GM10266 (cell line): ENCODE measurements around the gene KAZN.

Source experiments
- DNase-seq: peaks from one replicate; pipeline ENCODE4 v3.0.0; 2012; ENCODE audit errors: extremely low spot score
- TF ChIP-seq, protein P1 (sequence below): IDR thresholded peaks from 2 replicates; pipeline ENCODE4 v1.5.1; 2012; ENCODE audit warnings: mild to moderate bottlenecking, low read depth; ENCODE audit not compliant: control insufficient read depth, insufficient read depth; ENCODE audit errors: missing control alignments

Gene KAZN

DNA sequence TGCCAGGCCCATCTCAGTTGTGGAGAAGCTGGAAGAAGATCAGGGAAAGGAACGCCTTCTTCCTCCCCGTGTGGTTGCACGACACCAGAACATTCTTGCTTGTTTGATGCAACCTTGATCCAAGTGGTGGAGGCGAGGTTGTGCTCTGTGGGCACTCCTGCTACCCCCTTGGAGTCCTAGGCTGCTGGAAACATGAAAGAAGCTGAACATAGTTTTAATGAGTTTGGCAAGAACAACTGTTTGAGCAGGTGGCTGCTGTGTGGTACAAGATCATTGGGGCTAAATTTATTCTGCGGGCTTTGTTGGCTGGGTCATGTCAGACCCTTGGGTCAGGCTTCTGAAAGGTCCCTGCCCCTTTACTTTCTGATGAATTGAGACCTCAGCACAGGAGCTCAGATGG is 5.9 kb downstream of the KAZN start:
- TF ChIP-seq, protein P1, sequence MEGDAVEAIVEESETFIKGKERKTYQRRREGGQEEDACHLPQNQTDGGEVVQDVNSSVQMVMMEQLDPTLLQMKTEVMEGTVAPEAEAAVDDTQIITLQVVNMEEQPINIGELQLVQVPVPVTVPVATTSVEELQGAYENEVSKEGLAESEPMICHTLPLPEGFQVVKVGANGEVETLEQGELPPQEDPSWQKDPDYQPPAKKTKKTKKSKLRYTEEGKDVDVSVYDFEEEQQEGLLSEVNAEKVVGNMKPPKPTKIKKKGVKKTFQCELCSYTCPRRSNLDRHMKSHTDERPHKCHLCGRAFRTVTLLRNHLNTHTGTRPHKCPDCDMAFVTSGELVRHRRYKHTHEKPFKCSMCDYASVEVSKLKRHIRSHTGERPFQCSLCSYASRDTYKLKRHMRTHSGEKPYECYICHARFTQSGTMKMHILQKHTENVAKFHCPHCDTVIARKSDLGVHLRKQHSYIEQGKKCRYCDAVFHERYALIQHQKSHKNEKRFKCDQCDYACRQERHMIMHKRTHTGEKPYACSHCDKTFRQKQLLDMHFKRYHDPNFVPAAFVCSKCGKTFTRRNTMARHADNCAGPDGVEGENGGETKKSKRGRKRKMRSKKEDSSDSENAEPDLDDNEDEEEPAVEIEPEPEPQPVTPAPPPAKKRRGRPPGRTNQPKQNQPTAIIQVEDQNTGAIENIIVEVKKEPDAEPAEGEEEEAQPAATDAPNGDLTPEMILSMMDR: no peak

DNA sequence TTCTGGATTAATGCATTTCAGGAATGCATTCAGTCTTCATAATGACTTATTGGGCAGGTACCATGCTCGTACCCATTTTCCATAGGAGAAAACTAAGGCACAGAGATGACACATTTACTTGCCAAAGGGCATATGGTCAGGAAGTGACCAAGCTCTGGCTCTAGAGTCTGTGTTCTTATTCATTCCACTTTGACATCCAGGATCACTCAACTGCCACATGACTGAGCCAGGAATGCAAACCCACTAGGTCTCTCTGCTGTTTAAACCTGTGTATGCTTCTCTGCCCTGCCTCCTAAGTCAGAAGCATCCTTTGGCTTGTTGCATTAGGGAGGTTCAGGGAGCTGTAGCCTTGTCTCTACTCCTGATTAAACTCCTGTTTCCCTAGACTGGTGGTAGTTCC is 7.5 kb downstream of the KAZN start:
- TF ChIP-seq, protein P1: no peak
- no peak for DNase-seq

More for the DNA sequence above, 5.9 kb downstream of the KAZN start:
- DNase-seq: no peak

DNA sequence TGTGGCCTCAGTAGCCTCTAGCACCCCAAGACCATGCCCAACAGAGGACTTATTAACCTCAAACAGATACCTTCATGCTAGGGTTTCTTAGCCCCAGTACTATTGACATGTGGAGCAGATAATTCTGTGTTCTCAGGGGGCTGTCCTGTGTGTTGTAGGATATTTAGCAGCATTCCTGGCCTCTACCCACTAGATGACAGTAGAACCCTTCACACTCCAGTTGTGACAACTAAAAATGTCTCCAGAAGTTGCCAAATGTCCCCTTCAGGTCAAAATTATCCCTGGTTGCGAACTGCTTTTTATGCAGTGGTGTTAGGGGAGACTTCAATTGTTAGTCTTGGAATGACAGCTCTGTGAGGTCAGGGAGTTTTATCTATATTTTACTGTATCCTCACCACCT is 8.1 kb downstream of the KAZN start:
- TF ChIP-seq, protein P1: peak; percentile 14
- DNase-seq: no peak

DNA sequence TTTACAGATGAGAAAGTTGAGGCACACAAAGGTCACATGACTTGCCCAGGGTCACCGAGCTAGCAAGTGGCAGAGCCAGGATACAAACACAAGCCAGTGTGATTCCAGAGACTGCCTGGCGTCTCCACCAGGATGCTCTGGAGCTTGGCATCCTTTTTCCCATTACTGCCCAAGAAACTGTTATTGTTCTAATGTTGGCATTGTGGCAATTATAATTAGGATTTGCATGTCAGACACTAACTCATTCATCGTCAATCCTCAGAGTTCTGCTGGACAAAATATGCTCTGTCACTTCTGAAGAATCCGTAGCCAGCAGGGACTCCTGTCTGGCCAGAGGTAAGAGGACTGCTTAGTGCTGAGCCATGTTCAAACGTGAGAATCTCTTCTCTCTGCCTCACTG is 8.8 kb downstream of the KAZN start:
- TF ChIP-seq, protein P1: no peak
- DNase-seq: no peak

DNA sequence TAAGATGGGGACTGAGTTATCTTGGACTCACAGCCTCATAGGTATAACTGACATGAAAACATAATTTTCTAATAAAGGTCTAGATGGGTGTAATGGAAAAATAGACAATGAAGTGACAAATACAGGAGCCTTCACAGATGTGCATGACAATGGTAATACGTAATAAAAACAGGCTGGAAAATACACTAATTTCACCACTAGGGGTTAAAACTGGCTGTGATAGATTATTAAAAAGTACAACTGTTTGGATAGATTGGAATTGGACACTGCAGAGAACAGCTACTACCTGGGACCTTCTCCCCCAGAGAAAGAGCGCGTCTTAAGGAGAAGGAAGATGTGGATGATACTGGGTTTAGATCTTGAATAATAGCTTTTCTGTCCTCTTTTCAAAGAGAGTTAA is 9.8 kb downstream of the KAZN start:
- no peak for DNase-seq
- TF ChIP-seq, protein P1: no peak

DNA sequence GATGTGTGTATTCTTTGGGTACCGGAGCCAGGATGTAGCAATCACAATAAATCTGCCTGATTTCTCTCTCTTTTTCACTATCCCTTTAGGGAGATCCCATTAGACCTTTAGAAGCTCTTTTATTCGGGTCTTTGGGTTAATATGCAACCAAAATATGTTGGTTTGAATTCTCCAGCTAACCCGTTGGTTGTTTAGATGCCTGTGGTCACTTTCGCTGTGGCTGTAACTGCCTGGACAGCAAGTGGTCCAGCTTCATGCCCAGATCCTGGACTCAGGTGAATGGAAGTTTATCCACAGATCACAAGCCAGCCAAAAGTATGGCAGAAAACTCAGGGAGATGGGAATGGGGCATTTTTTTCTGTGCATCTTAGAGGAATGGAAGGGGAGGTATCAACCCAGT is 12.3 kb downstream of the KAZN start:
- TF ChIP-seq, protein P1: no peak
- no peak for DNase-seq

DNA sequence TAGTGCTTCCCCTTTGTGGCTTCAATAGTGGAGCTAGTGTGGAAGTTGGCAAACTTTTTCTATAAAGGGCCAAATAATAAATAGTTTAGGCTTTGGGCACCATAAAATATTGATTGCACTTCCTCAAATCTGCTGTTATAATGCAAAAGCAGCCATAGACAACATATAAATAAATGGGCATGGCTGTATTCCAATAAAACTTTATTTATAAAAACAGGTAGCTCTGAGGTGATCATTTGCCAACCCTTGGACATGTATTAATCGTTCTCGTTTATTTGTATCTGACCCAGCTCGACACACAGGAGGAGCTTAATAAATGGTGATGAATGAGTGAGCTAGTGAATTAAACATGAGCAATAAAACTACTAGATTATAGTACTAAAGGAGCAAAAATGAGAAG is 13.3 kb downstream of the KAZN start:
- no peak for DNase-seq
- TF ChIP-seq, protein P1: no peak
